Stimulated activated CD8-positive, alpha-beta memory T cell treated with anti-CD3 and anti-CD28 coated beads, Interleukin-7, amount 100 ng/mL, for 4 hours (primary cell): ENCODE data around the gene GALNT17.

Experiments
- DNase-seq, 2 donors: peaks; one replicate each; pipeline ENCODE4 v3.0.0-alpha.2; 2020; ENCODE audit warnings: low read depth in 2 of 2

GALNT17 gene

DNA sequence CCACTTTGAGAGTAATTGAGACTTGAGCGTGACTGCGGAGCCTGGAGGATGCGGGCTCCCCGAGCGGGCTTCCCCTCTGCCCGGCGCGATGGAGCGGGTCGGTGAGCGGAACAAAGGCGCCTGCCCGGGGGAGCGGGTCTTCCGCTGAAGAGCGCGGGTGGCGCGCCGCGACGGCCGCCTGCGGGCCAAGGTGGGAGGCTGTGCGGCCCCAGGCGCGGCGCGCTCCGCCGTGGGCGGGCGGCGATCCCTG, at the start of gene GALNT17:
TSS of gene GALNT17 (plus strand) at position 18 of the 250 bp plus-strand sequence.
- DNase-seq, result no peak

DNA sequence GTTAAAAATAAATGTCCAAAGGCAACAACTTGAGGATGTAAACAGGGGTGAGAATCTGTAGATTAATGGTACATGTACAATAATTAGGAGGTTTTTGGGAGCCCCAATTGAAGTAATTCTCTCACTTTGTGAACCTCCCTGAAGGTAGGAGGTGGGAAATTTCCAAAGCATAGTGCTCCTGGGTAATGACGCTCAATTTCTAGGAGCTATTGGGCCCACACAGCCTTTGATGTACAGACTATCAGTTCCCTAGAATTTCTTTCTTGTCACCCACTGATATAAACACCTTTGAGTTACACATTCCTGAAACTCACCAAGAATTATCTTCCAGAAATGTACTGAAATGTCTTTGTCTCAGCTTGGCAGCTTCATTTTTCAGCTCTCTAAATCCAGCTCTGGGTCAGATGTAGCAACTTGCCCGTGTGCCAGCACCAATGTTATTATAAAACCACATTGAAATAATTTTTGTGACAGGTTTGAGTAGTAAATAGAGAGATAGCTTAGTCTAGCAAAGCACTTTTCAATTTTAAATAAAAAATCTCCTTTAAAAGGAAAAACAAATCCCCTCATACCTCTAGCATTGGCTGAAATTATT, 36.6 kb upstream of the GALNT17 start:
- no peak for DNase-seq

DNA sequence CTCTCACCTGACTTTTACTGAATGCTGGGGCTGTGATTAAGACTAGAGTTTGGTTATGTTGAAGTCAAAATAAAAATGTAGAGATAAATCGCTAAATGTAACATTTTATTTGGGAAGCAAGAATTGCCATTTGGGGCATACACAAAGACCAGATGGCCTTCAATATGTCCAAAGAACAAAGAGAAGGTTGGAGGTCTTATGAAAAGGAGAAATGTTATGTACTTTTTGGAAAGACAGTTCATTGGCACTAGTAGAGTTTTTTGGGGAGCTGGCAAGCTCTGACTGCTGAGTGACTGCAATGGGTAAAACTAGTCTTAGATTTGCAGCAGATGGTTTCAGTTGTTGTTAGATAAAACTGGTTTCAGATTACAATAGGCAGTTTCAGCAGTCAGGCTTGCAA, 35.6 kb upstream of the GALNT17 start:
- DNase-seq, result no peak

DNA sequence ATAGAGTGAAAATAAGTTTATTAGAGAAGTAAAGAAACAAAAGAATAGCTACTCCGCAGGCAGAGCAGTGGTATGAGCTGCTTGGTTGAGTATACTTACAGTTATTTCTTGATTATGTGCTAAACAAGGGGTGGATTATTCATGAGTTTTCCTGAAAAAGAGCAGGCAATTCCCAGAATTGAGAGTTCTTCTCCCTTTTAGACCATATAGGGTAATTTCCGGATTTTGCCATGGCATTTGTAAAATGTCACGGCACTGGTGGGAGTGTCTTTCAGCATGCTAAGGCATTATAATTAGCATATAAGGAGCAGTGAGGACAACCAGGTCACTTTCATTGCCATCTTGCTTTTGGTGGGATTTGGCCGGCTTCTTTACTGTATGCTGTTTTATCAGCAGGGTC, 25.7 kb upstream of the GALNT17 start:
- no peak for DNase-seq

DNA sequence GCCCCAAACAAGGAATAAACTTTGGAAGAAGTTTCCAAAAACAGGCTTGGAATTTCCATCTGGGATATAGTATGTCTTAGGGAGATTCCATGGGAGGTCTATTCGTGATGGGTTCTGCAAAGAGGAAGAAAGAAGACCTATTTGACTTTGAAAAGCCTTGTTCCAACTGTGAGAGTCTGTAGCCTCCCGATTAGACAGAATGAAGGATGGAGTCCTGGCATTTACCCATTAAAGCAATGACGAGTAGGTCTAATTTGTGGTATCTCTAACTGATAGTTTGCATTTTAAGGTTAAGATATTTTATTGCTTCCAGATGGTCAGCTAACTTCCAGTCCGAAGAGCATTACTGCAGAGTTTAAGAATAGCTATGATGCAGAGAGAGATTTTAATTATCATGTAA, 19.5 kb upstream of the GALNT17 start:
- DNase-seq, result no peak

DNA sequence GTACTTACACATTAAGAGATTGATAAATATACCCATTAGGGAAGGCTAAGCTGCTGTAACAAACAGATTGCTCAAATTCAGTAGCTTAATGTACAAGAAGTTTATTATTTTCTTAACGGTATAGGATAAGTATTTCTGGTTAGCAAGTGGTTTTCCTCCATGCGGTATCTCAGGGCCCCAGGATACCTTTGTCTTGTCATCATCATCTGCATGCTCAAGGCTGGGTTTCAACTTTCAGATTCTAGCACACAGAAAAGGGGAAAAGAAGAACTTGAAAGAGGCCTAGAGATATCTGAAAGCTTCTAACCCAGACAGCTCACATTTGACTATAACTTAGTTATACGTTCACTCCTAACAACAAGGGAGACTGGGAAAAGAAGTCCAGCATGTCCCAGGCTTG, 11.8 kb upstream of the GALNT17 start:
- DNase-seq, result no peak

DNA sequence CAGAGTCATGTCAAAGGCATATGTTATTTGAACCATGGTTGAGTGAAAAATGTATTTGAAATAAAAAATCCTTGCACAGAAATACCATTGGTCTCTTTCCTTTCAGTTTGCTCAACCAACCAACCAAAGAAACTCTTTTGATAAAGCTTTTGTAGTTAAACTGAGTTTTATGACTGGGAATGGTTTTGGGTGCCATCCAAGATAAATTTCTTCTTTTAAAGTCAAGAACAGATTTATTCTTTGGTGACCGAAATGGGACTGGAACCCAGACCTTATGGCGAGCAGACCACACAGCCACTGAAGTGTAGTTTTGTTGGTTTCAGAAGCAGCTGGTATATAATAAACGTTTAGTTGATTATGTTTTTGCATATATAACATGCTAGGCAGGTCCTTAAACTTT, 2.8 kb upstream of the GALNT17 start:
- no peak for DNase-seq

DNA sequence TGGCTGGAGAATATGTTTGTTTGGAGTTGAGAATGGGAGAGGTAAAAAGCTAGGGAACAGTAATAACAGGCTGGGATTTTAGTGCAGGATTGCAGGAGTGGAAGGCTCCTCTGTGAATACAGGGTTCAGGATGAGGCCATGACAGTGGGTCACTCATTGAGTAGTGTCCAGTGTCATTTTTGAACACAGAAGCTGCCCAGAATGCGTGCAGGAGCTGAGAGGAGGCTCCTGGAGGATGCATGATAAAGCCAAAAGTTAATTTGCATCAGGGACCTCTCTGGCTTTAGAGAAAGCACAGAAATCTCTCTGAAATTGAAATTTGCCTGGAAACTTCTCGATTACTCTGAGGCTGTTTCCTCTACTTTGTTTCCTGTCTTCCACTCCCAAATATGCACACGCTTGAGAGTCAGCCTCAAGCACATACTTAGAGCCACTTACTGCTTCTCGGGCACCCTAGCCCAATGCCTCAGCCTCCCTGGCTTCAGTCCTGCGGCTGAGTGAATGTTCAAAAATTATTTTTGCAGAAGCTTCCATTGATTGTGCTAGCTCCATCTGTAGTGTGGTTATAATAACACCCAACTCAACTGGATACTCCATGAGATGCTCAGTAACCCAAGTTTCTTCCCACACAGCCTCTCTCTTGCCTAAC, 1.8 kb upstream of the GALNT17 start:
- DNase-seq, result no peak

DNA sequence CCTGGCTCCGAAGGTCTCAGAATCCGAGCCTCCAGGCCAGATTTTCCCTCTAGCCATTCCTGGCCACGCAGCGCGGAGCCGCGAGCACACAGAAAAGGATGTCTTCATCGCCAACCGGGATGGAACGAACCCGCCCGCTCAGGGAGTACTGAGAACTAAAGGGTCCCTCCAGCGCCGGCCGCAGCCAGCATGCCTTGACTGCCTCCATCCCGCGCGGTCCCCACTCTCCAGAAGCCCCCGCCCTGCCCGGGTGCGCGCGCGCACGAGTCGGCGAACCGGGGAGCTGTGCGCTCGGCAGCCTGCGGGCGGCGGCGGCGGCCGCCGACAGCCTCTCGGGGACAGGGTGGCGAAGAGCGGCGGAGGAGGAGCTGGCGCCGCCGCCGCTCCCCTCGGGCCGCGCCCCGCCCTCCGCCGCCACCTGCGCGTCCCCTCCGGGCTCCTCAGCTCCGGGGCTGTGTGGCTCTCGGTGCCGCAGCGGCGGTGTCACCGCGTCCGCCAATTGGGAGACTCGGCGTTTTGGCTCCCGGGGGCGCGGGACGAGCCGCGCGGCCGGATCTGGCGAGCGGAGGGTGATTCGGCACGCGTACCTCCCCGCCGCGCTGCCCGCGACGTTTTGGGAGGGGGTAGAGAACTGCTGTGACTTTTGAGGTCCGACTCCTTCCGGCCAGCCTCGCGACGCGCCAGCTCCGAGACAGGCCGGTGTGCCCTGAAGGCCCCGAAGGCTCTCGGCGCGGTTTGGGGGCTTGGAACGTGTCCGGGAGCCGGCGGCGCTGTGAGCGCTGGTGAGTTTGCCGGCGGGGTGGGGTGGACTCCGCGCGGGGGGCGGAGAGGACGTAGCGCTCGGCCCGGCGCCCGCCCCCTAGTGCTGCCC, 453 bp upstream of the GALNT17 start:
- DNase-seq, result no peak

DNA sequence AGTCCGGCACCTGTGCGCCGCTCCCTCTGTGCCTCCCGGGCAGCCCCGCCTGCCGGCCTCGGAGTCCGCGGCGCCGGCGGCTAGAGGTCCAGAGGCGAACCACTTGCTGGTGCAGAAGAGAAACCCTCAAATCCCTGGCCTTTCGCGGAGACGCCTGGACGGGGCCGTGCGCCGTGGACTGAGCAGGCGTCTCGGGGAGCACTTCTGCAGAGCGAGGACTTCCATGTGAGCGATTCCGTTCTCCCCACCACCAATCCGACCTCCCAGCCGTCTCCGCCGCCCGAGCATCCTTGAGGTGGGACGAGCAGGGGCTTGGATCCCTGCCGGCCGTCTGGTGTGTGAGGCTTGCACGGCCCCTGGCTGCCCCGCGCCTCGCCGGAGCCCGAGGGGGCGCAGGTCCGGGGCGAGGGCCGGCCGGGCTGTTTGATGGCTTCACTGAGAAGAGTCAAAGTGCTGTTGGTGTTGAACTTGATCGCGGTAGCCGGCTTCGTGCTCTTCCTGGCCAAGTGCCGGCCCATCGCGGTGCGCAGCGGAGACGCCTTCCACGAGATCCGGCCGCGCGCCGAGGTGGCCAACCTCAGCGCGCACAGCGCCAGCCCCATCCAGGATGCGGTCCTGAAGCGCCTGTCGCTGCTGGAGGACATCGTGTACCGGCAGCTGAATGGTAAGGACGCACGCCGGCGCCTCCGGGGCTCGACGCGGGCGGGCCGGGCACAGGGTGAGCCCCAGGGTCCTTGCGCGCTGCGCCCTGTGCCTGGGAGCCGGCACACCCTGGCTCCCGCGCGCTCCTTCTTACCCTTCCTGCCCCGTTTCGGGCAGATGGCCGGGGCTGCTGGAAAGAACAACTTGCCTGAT, 660 bp downstream of the GALNT17 start:
- no peak for DNase-seq

DNA sequence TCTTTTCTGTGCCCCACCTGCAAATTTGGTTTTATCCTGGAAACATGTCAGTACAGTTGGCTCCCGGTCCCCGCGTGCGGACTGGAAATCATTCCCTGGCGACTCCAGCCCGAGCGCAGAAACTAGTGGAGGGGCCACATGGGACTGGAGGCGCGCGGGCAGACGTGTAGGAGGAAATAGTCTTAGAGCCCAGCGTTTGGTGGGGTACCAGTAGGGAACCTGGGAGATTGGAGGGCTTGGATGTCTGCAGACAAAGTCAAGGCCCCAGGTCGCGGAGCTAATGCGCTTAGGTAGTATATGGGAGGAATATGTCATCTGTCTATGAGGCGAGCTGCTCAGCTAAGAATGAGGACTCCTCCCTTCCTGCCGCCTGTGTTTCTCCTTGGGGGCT, 1.3 kb downstream of the GALNT17 start:
- DNase-seq, result no peak

DNA sequence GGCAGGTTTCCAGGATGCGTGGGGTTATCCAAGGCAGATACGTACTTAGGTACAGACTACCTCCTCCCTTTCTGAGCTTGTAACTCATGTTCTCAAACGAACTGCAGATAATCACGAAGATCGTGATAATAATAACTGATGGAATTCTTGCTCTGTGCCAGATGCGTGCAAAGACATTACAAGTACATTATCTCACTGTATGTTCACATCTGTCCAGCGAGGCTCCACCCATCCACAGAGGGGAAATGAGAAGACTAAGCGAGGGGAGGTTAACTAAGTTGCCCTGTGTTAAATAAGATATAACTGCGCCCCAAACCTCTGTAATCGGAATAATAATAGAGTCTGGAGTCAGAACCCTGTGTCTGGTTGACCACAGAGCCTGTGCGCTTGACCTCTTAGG, 1.9 kb downstream of the GALNT17 start:
- DNase-seq, result no peak

DNA sequence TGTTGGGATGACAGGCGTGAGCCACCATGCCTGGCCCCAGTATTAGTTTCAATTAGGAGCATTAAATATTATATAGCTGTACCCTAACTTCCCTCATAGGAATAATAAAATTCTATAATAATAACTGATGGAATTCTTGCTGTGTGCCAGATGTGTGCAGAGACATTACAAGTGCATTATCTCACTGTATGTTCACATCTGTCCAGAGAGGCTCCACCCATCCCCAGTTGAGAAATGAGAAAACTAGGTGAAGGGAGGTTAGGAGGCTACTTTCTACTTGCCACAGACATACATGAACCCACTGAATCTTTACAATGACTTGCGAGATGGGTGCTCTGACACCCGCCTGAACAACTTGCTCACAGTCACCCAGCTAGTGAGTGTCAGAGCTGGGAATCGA, 3.2 kb downstream of the GALNT17 start:
- no peak for DNase-seq

DNA sequence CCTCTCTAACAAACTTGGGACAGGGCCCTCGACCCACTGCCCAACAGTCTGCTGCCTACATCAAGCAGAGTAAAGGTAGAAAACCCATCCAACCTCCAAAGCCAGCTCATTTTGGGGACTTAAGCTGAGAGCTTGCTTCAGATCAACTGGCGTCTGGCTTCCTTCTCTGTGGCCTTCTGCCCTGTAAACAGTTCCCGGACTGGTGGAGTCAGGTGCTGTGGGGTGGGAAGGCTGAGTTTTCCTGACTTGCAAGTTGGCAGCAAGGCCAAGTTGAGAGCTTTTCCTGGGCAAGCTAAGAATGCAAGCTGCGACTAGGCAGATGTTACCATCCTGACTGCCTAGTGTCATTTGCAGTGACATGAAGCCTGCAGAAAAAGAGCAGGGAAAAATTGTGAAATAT, 3.7 kb downstream of the GALNT17 start:
- no peak for DNase-seq

DNA sequence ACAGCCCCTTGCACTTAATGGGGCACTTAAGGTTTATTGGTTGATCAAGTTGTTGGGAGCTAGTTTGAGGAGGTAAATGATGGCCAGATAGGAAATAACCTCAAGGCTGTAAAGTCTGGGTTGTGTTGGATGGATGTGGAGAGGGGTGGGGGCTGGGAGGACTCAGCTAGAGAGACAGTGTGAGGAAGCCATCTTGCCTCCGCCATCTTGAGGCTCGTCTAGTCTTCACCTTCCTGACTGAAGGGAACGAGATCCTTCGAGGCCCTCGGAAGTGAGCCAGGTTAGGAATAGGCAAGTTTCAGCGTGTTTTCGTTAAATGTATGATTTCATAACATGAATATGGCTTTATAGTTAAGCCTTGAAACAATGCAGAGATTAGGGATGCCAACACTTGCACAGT, 5.5 kb downstream of the GALNT17 start:
- no peak for DNase-seq

DNA sequence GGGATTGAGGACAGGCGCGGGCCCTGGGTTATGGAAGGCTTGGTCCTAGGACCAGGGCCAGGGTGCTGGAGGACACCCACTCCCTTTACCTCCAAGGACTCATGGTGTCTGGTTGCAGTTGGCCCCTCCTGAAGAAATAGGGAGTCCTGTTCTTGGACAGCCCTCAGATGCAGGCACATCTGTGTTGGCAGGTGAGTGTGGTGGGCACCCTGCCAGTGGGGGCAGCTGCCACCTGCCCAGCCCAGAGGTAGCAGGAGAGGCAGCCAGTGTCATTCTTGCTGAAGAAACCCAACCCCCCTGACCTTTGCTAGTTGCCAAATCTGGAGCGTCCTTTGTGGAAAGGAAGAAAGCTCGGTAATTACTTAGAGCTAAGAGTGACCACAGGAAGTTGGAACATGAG, 8.3 kb downstream of the GALNT17 start:
- no peak for DNase-seq

DNA sequence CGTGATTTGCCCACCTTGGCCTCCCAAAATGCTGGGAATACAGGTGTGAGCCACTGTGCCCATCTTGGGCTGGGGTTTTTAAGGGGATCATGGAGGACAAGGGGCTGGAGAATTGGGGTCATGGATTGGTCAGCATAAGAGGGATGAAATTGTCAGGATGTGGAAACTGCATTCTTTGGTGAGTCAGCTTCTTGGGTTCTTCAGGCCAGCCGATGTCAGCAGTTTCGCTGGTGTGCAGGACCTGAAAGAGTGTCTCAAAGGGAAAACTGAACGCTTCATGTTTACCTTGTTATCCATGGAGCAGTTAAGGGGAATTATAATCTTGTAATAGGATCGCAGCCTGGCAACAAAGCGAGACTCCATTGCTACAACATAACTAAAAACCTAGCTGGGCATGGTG, 13.0 kb downstream of the GALNT17 start:
- DNase-seq, result no peak

DNA sequence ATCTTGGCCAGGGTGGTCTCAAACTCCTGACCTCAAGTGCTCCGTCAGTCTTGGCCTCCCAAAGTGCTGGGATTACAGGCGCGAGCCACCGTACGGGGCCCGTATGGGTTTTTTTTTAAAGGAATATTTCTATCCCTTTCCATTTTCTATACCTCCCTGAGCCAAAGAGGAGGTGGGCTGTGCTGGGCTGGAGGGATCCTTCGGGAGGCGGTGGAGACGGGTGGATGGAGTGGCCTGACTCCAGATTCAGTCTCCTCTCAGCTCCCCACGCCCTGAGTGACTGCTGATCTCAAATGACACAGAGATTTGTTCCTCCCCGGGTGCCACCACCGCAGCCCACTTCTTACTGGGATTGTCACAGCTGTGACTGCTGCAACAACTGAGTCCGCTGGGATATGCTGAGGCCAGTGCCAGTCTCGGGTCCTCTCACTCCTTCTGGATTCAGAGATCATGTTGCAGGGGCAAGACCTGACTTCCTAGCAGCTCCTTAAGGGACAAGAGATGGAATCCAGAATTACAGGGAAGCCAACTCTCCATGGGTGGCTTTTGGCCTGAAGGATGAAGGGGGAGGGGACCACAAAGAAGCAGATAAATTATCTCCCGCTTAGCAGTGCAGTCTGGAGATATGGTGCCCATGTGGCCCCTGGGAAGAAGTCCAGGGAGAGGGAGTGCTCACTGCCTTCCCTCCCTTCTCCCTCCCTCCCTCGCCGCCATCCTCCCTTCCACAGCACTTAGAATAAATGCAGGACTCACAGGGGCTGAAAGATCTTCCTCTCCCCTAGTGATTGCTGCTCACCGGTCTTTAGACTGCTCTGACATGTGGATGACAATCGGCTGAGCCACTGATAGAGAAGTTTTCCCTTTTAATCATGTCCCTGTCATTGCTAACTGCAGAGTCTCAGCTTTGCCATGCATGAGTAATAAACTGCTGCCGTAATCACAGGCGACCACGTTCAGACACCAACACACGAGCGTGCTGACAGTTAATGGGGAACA, 14.3 kb downstream of the GALNT17 start:
- no peak for DNase-seq

DNA sequence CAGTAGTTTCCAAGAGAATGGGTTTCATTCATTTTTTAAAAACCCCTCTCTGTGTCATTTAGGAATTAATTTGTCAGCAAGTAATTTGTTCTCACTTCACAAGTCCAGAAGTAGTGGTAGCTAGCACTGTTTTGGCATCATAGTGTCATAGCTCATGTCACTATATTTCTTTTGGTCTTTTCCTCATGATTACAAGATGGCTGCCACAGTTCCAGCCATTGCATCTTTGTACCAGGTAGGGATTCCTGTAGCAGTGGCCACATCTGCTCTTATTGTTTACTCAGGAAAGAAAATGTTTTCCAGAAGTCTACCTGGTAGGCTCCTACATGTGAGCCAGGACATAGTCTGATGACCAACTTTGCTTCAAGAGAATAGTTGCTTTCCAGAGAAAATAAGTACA, 16.2 kb downstream of the GALNT17 start:
- DNase-seq, result no peak

DNA sequence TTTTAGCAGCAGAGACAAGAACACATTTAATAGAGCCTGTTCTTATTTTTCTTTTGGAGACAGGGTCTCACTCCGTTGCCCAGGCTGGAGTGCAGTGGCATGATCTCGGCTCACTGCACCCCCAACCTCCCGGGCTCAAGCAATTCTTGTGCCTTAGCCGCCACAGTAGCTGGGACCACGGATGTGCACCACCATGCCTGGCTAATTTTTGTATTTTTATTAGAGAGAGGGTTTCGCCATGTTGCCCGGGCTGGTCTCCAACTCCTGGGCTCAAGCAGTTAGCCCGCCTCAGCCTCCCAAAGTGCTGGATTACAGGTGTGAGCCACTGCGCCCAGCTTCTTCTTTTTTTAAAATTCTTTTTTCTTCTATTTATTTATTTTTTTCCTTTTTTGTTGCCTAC, 23.3 kb downstream of the GALNT17 start:
- no peak for DNase-seq

DNA sequence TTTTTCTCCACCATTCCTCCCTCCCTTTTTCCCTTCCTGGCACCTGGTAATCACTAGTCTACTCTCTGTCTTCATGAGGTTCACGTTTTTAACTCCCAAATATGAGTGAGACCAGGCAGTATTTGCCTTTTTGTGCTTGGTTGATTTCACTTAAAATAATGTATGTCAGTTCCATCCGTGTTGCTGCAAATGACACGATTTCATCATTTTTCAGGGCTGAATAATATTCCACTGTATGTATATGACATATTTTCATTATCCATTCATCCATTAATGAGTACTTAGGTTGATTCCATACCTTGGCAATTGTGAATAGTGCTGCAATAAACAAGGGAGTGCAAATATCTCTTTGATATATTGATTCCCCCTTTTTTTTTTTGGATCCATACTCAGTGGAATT, 25.8 kb downstream of the GALNT17 start:
- DNase-seq, result no peak
